Tibial nerve (tissue), 4 donors: Measurements from ENCODE around the gene HOXB5. TPM values are rescaled to one million over a fixed set of nuclear protein-coding genes. Genes with fewer than 3 reads are reported as not detected.

Source experiments
- DNase-seq, 2 donors: peaks; one replicate each; pipeline ENCODE4 v3.0.0-alpha.2; 2019; ENCODE audit warnings: low spot score in 2 of 2
- H3K27ac ChIP-seq, 4 donors: fragments of 200-600 bp; sonication (generic) in 3 of 4; one replicate each; pipeline ENCODE4 v1.5.1; 2017 to 2019; ENCODE audit warnings: mild to moderate bottlenecking in 1 of 4
- H3K27me3 ChIP-seq, 2 donors: fragments of 200-600 bp; sonication (generic) in 1 of 2; one replicate each; pipeline versions ENCODE4 v1.5.1 to v1.6.0; 2017 to 2019
- H3K36me3 ChIP-seq, 3 donors: fragments of 200-600 bp; sonication (generic); one replicate each; pipeline ENCODE4 v1.5.1; 2018 to 2019
- H3K4me1 ChIP-seq, 4 donors: fragments of 200-600 bp; sonication (generic) in 3 of 4; one replicate each; pipeline ENCODE4 v1.5.1; 2017 to 2019
- H3K4me3 ChIP-seq, 4 donors: fragments of 200-600 bp; sonication (generic) in 3 of 4; one replicate each; pipeline ENCODE4 v1.5.1; 2017 to 2019; ENCODE audit warnings: mild to moderate bottlenecking in 1 of 4, moderate library complexity in 1 of 4
- H3K9me3 ChIP-seq, 4 donors: fragments of 200-600 bp; sonication (generic) in 3 of 4; one replicate each; pipeline ENCODE4 v1.5.1; 2017 to 2019
- CTCF ChIP-seq, 5 experiments: fragments of 200-600 bp in 3 of 5; fragments of 450-650 bp in 2 of 5; sonication (generic) in 3 of 5; IDR thresholded peaks; one replicate each; pipeline ENCODE4 v1.5.1; 2016 to 2019; ENCODE audit warnings: antibody characterized with exemption in 5 of 5, mild to moderate bottlenecking in 3 of 5, moderate library complexity in 2 of 5
- EP300 ChIP-seq, 2 donors: sonication (generic); formaldehyde crosslinking; IDR thresholded peaks; one replicate each; pipeline ENCODE4 v1.6.1; 2017; ENCODE audit warnings: antibody characterized with exemption in 2 of 2, mild to moderate bottlenecking in 1 of 2
- POLR2A ChIP-seq, 2 donors: fragments of 450-650 bp; IDR thresholded peaks; one replicate each; pipeline ENCODE4 v1.6.1; 2017; ENCODE audit warnings: antibody characterized with exemption in 2 of 2, mild to moderate bottlenecking in 2 of 2, moderate library complexity in 2 of 2
- WGBS, 2 donors: methylation state at CpG; one replicate each; pipeline ENCODE4 v1.1.5; 2018; 5-methylcytosine and 5-hydroxymethylcytosine counted together
- total RNA-seq, 4 donors: library from RNA; depleted of rRNA; stranded (reverse); fragments of >200 nt; gene quantifications; one replicate each; pipeline ENCODE4 v1.1.0, GENCODE V29; 2016

HOXB5 gene
- total RNA-seq, 4 donors from 2014 or later, result 1.6 to 1.8 TPM; not detected in 2

GRCh38 chr17:48605409-48605919 is 11.9 kb upstream of the HOXB5 start:
- Histone ChIP-seq H3K27ac (peak overlapping the region in 2 of 4 donors; percentile 58 to 80), H3K9me3 (peaks cover 0 to 13% (median 0%) of the 10 kb centered on the region in 4 donors), H3K4me1 (peaks cover 0 to 28% (median 5%) of the 10 kb centered on the region in 4 donors), H3K4me3 (peak overlapping the region in 2 of 4 donors; percentile 13 to 49), H3K36me3 (no peaks in the 10 kb centered on the region), H3K27me3 (peaks cover 0 to 100% of the 10 kb centered on the region in 2 donors)
- DNase-seq, result no peak
- 42 to 45% methylated on average over 10 of the region's 10 CpGs for WGBS, 2 donors
- TF ChIP-seq EP300 (IDR thresholded peaks at IDR 0.05) (no peak), CTCF (IDR thresholded peaks at IDR 0.05) (no peak), POLR2A (IDR thresholded peaks at IDR 0.05) (no peak)

- Histone ChIP-seq H3K27ac (peak within 1 kb of the TSS in 3 of 4 donors; percentile 5 to 80 (median 58)), H3K36me3 (no peaks in the 10 kb centered on the region), H3K4me3 (peak within 1 kb of the TSS; percentile 13 to 49 (median 27)), H3K9me3 (peaks cover 0 to 13% (median 0%) of the 10 kb centered on the region in 4 donors), H3K27me3 (peaks cover 0 to 100% of the 10 kb centered on the region in 2 donors), H3K4me1 (peaks cover 0 to 22% (median 3%) of the 10 kb centered on the region in 4 donors)
- 10% methylated on average over 16 of the region's 16 CpGs for WGBS, 2 donors
- no peak for TF ChIP-seq POLR2A (IDR thresholded peaks at IDR 0.05)
- peak in 1 of 2 donors; percentile 27 for TF ChIP-seq EP300 (IDR thresholded peaks at IDR 0.05)
- no peak for DNase-seq
Observed at GRCh38 chr17:48604770-48605329, 11.3 kb upstream of the HOXB5 start, which contains the start of gene HOXB6. Gene HOXB6 (minus strand): TSS chr17:48604986. CDS start chr17:48598150, 6,836 bp downstream.

GRCh38 chr17:48603959-48604769 is 10.6 kb upstream of the HOXB5 start:
- peaks cover 0 to 13% (median 0%) of the 10 kb centered on the region in 4 donors for H3K9me3 ChIP-seq
- H3K27ac ChIP-seq, result peak overlapping the region in 3 of 4 donors; percentile 5 to 80 (median 58)
- peak overlapping the region; percentile 13 to 49 (median 27) for H3K4me3 ChIP-seq
- DNase-seq, result no peak
- TF ChIP-seq POLR2A (IDR thresholded peaks at IDR 0.05) (no peak), EP300 (IDR thresholded peaks at IDR 0.05) (peak in 1 of 2 donors; percentile 31)
- 3 to 12% methylated on average over 21 of the region's 21 CpGs for WGBS, 2 donors
- H3K36me3 ChIP-seq, result no peaks in the 10 kb centered on the region
- H3K4me1 ChIP-seq, result peaks cover 0 to 15% (median 3%) of the 10 kb centered on the region in 4 donors
- H3K27me3 ChIP-seq, result peaks cover 0 to 100% of the 10 kb centered on the region in 2 donors

GRCh38 chr17:48601539-48602425 is 8.2 kb upstream of the HOXB5 start:
- WGBS, 2 donors, result 26 to 32% methylated on average over 31 to 32 of the region's 35 CpGs
- Histone ChIP-seq H3K9me3 (peaks cover 0 to 13% (median 0%) of the 10 kb centered on the region in 4 donors), H3K4me3 (peak overlapping the region in 2 of 4 donors; percentile 41 to 49), H3K36me3 (no peaks in the 10 kb centered on the region), H3K27me3 (peaks cover 0 to 100% of the 10 kb centered on the region in 2 donors), H3K27ac (no peak overlapping the region), H3K4me1 (peaks cover 0 to 35% (median 13%) of the 10 kb centered on the region in 4 donors)
- DNase-seq, result no peak
- TF ChIP-seq EP300 (IDR thresholded peaks at IDR 0.05), result no peak
- no peak for TF ChIP-seq CTCF (IDR thresholded peaks at IDR 0.05)
- TF ChIP-seq POLR2A (IDR thresholded peaks at IDR 0.05), result no peak

GRCh38 chr17:48601207-48601538 is 7.6 kb upstream of the HOXB5 start:
- 37 to 61% methylated on average over 4 of the region's 4 CpGs for WGBS, 2 donors
- peaks cover 0 to 13% (median 0%) of the 10 kb centered on the region in 4 donors for H3K9me3 ChIP-seq
- H3K4me3 ChIP-seq, result no peak overlapping the region
- H3K27ac ChIP-seq, result no peak overlapping the region
- DNase-seq, result no peak
- H3K27me3 ChIP-seq, result peaks cover 0 to 100% of the 10 kb centered on the region in 2 donors
- H3K4me1 ChIP-seq, result peaks cover 0 to 41% (median 13%) of the 10 kb centered on the region in 4 donors
- no peaks in the 10 kb centered on the region for H3K36me3 ChIP-seq
- no peak for TF ChIP-seq POLR2A (IDR thresholded peaks at IDR 0.05)
- TF ChIP-seq CTCF (IDR thresholded peaks at IDR 0.05), result no peak
- TF ChIP-seq EP300 (IDR thresholded peaks at IDR 0.05), result no peak
